PC-3 (cell line): ENCODE measurements around the gene OPHN1.

ENCODE experiments used
- CTCF ChIP-seq: fragments of 300-600 bp; sonication (generic); conservative IDR thresholded peaks from 2 replicates; pipeline ENCODE4 v1.5.1; 2017; ENCODE audit warnings: antibody characterized with exemption, low read depth, mild to moderate bottlenecking, low read length
- EZH2 ChIP-seq: fragments of 300-600 bp; sonication (generic); IDR thresholded peaks from one replicate; pipeline ENCODE4 v1.6.1; 2017; ENCODE audit warnings: antibody characterized with exemption, mild to moderate bottlenecking, low read length; ENCODE audit not compliant: unreplicated experiment
- EZH2phosphoT487 ChIP-seq: fragments of 300-600 bp; sonication (generic); IDR thresholded peaks from 2 replicates; pipeline ENCODE4 v1.6.1; 2018; ENCODE audit warnings: mild to moderate bottlenecking, antibody characterized with exemption, low read length, borderline replicate concordance

DNA sequence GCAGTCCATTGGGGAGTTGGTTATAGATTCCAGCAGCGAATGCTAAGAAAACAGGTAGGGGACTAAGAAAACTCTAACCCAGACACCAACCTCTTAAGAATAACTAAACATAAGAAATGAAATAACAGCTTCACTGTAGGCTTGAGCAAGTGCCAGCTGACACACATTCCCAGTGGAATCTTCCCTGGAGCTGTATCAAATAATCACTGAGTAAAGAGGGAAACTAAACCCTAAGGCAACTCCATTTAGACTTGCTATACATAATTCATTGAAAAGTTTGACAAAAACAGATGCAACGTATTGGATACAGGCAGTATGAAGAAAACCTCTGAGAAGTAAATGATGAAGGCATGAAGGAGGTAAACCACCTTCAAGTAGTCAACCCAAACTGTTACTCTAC lies 293.5 kb downstream of the OPHN1 start:
- no peak for TF ChIP-seq EZH2
- no peak for TF ChIP-seq CTCF
- TF ChIP-seq EZH2phosphoT487 = no peak
